22Rv1 (cell line): ENCODE results near the gene TSLP.

Source experiments
- ZFX ChIP-seq: fragments of 450-650 bp; IDR thresholded peaks from 2 replicates; pipeline ENCODE4 v1.6.1; 2017; ENCODE audit warnings: antibody characterized with exemption, borderline replicate concordance
- TF ChIP-seq, protein P1 (sequence below): fragments of 450-650 bp; IDR thresholded peaks from 2 replicates; pipeline ENCODE4 v1.5.1; 2017; ENCODE audit warnings: mild to moderate bottlenecking

DNA sequence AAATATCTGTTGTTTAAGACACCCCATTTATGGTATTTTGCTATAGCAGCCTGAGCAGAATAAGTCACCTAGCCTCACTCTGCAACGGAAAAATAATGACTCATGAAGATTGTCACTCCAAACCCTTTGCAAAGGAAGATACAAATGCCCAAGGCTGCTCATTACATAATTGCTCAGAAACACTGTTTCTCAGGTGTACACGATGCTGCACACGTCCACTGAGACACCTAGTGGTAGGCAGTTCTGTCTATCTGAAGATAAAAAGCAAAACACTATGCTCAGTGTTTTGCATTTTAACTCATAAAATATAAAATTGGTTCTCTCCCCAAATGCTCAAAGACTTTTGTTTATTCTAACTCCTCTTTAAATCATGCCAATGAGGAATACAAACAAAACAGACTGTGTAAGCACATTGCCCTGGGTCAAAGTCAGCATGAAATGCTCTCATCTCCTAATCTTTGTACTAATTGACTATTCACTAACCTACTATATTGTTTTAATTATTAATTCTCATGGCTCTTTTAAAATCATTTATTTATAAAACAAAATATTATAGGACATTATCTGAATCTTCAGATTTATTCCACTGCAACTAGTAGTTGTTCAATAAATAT is 7.7 kb upstream of the TSLP start:
- TF ChIP-seq, protein P1, sequence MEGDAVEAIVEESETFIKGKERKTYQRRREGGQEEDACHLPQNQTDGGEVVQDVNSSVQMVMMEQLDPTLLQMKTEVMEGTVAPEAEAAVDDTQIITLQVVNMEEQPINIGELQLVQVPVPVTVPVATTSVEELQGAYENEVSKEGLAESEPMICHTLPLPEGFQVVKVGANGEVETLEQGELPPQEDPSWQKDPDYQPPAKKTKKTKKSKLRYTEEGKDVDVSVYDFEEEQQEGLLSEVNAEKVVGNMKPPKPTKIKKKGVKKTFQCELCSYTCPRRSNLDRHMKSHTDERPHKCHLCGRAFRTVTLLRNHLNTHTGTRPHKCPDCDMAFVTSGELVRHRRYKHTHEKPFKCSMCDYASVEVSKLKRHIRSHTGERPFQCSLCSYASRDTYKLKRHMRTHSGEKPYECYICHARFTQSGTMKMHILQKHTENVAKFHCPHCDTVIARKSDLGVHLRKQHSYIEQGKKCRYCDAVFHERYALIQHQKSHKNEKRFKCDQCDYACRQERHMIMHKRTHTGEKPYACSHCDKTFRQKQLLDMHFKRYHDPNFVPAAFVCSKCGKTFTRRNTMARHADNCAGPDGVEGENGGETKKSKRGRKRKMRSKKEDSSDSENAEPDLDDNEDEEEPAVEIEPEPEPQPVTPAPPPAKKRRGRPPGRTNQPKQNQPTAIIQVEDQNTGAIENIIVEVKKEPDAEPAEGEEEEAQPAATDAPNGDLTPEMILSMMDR = peak; percentile 85
- no peak for TF ChIP-seq ZFX
